Measurements from ENCODE around the gene ZSCAN25. TPM values are rescaled to one million over a fixed set of nuclear protein-coding genes. Genes with fewer than 3 reads are reported as not detected.

Gene ZSCAN25
- total and polyA plus RNA-seq, 2 of the 13 experiments (the other 11 are each of a cell fraction or from before 2014, with no cell fraction given) = 12.1 to 16.8 TPM

DNA sequence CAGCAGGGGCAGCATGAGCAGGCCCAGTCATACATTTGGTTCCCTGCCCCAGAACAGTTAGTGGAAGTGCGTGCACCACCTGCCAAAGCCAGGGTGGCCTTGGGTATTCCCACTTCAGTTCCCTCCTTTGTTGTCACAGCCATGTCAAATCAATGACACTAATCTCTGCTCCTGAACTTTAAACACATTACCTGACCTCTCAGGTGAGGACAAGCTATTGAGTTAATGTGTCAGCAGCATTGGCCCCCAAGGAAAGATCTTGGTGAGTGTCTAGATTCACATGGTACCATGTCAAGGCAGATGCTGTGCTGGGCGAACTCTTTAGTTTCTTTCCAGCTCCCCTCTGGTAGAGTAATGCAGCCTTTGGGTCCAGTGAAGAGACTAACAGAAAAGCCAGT is 60.9 kb downstream of the ZSCAN25 start:
- ATAC-seq (peak; percentile 80), FAIRE-seq (no peak), DNase-seq (ENCODE audit: low spot score) (peak; percentile 66)
- Histone ChIP-seq H4K20me1 (ENCODE audit: insufficient read depth, low read length) (no peaks in the 10 kb centered on the region), H3K4me2 (ENCODE audit: low read depth, low read length) (peak overlapping the region; percentile 37), H3K36me3 (replicated peaks in 1 of 2; ENCODE audit: control insufficient read depth in 1 of 2, insufficient read depth in 2 of 2, low read length in 2 of 2) (no peaks in the 10 kb centered on the region), H3K9me3 (ENCODE audit: low read length) (0 out of 2 replicates have a peak, but pooled peaks cover 4% of the 10 kb centered on the region), H3K4me3 (replicated peaks in 1 of 3; ENCODE audit: insufficient read depth in 1 of 3, low read depth in 2 of 3, low read length in 3 of 3) (no peak overlapping the region), H3K4me1 (ENCODE audit: insufficient read depth, low read length) (peaks cover 51% of the 10 kb centered on the region), H3K9ac (ENCODE audit: insufficient read depth, low read depth, low read length) (no peak overlapping the region), H2AFZ (ENCODE audit: low read length) (no peak overlapping the region), H3K27me3 (ENCODE audit: control insufficient read depth in 1 of 2, insufficient read depth in 2 of 2, low read length in 2 of 2) (no peaks in the 10 kb centered on the region), H3K79me2 (ENCODE audit: insufficient read depth, low read length) (no peaks in the 10 kb centered on the region), H3K27ac (ENCODE audit: extremely low read length, insufficient read depth, low read length) (peak overlapping the region; percentile 34)
- in situ Hi-C loops (cut with HindIII; ENCODE audit: extremely low pct_ligation_motif_present, low pct_unique_long_range_greater_than_20kb) = no loop called here
- 0% methylated on average over 1 of the region's 2 CpGs for WGBS (ENCODE audit: low lambda C conversion rate)
- CTCF ChIA-PET (ENCODE audit: low intra/inter-chr PET ratio, low total read pairs) = no interaction called here
- intact Hi-C loops (cut with micrococcal nuclease; ENCODE audit: unreplicated experiment) = no loop called here
- no TSS peak for BruUV-seq (replicated peaks)
- POLR2A ChIA-PET = interaction anchor here (6.0 kb wide), 1 partner anchor 17 kb away, joined by 119 read pairs; no protein-coding TSS in a partner anchor
- TF ChIP-seq EED (CRISPR knock-in tag; IDR thresholded peaks at IDR 0.05) (no peak), ZNF230 (CRISPR knock-in tag; IDR thresholded peaks at IDR 0.05) (no peak), ZNF616 (CRISPR knock-in tag; IDR thresholded peaks at IDR 0.05; ENCODE audit: low read depth) (no peak), PCBP1 (IDR thresholded peaks at IDR 0.05; ENCODE audit: borderline replicate concordance, low read depth, low read length) (no peak), SETDB1 (CRISPR knock-in tag; IDR thresholded peaks at IDR 0.05; ENCODE audit: borderline replicate concordance) (no peak), POGK (CRISPR knock-in tag; conservative IDR thresholded peaks at IDR 0.05) (no peak), AKAP8 (CRISPR knock-in tag; IDR thresholded peaks at IDR 0.05) (no peak), ZNF737 (CRISPR knock-in tag; IDR thresholded peaks at IDR 0.05; ENCODE audit: borderline replicate concordance) (no peak), ZNF703 (CRISPR knock-in tag; IDR thresholded peaks at IDR 0.05; ENCODE audit: borderline replicate concordance) (peak; percentile 90; the same call in 1 of the 2 replicates), ZNF207 (IDR thresholded peaks at IDR 0.05; ENCODE audit: borderline replicate concordance) (no peak), ZNF260 (CRISPR knock-in tag; IDR thresholded peaks at IDR 0.05; ENCODE audit: borderline replicate concordance, low read depth) (no peak)
- TF ChIP-seq, protein P1, sequence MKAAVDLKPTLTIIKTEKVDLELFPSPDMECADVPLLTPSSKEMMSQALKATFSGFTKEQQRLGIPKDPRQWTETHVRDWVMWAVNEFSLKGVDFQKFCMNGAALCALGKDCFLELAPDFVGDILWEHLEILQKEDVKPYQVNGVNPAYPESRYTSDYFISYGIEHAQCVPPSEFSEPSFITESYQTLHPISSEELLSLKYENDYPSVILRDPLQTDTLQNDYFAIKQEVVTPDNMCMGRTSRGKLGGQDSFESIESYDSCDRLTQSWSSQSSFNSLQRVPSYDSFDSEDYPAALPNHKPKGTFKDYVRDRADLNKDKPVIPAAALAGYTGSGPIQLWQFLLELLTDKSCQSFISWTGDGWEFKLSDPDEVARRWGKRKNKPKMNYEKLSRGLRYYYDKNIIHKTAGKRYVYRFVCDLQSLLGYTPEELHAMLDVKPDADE (CRISPR knock-in tag; IDR thresholded peaks at IDR 0.05) = no peak
- TF ChIP-seq, protein P2, sequence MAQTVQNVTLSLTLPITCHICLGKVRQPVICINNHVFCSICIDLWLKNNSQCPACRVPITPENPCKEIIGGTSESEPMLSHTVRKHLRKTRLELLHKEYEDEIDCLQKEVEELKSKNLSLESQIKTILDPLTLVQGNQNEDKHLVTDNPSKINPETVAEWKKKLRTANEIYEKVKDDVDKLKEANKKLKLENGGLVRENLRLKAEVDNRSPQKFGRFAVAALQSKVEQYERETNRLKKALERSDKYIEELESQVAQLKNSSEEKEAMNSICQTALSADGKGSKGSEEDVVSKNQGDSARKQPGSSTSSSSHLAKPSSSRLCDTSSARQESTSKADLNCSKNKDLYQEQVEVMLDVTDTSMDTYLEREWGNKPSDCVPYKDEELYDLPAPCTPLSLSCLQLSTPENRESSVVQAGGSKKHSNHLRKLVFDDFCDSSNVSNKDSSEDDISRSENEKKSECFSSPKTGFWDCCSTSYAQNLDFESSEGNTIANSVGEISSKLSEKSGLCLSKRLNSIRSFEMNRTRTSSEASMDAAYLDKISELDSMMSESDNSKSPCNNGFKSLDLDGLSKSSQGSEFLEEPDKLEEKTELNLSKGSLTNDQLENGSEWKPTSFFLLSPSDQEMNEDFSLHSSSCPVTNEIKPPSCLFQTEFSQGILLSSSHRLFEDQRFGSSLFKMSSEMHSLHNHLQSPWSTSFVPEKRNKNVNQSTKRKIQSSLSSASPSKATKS (CRISPR knock-in tag; IDR thresholded peaks at IDR 0.05) = no peak
- TF ChIP-seq, protein P3, sequence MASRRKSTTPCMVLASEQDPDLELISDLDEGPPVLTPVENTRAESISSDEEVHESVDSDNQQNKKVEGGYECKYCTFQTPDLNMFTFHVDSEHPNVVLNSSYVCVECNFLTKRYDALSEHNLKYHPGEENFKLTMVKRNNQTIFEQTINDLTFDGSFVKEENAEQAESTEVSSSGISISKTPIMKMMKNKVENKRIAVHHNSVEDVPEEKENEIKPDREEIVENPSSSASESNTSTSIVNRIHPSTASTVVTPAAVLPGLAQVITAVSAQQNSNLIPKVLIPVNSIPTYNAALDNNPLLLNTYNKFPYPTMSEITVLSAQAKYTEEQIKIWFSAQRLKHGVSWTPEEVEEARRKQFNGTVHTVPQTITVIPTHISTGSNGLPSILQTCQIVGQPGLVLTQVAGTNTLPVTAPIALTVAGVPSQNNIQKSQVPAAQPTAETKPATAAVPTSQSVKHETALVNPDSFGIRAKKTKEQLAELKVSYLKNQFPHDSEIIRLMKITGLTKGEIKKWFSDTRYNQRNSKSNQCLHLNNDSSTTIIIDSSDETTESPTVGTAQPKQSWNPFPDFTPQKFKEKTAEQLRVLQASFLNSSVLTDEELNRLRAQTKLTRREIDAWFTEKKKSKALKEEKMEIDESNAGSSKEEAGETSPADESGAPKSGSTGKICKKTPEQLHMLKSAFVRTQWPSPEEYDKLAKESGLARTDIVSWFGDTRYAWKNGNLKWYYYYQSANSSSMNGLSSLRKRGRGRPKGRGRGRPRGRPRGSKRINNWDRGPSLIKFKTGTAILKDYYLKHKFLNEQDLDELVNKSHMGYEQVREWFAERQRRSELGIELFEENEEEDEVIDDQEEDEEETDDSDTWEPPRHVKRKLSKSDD (CRISPR knock-in tag; IDR thresholded peaks at IDR 0.05; ENCODE audit: low read depth) = peak; percentile 22; the same call in 1 of the 2 replicates
- TF ChIP-seq, protein P4, sequence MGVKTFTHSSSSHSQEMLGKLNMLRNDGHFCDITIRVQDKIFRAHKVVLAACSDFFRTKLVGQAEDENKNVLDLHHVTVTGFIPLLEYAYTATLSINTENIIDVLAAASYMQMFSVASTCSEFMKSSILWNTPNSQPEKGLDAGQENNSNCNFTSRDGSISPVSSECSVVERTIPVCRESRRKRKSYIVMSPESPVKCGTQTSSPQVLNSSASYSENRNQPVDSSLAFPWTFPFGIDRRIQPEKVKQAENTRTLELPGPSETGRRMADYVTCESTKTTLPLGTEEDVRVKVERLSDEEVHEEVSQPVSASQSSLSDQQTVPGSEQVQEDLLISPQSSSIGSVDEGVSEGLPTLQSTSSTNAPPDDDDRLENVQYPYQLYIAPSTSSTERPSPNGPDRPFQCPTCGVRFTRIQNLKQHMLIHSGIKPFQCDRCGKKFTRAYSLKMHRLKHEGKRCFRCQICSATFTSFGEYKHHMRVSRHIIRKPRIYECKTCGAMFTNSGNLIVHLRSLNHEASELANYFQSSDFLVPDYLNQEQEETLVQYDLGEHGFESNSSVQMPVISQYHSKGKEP (CRISPR knock-in tag; IDR thresholded peaks at IDR 0.05) = no peak

Data from HepG2 (cell line).